AG10803 (cell line): ENCODE measurements around the gene DENND2D.
"Not testable (repeated sequence)": the region's sequence is repeated elsewhere in the genome, so short reads cannot be mapped to it uniquely, and the experiment has no call there.

Source experiments
- DNase-seq: peaks from one replicate; pipeline ENCODE4 v3.0.0; 2010; ENCODE audit warnings: low read depth
- H3K4me3 ChIP-seq: 2 replicates; pipeline ENCODE4 v1.5.1; 2011; ENCODE audit warnings: mild to moderate bottlenecking, low read length, control low read depth
- CTCF ChIP-seq: conservative IDR thresholded peaks from 2 replicates; pipeline ENCODE4 v1.5.1; 2011; ENCODE audit warnings: mild to moderate bottlenecking, low read length, control low read depth, inconsistent platforms

DENND2D gene

GRCh38 chr1:111221276-111221632 is 20.8 kb upstream of the DENND2D start:
- H3K4me3 ChIP-seq: no peak overlapping the region
- no peak for DNase-seq
- no peak for TF ChIP-seq CTCF

GRCh38 chr1:111220302-111220890 is 19.9 kb upstream of the DENND2D start:
- DNase-seq: no peak
- no peak for TF ChIP-seq CTCF
- no peak overlapping the region for H3K4me3 ChIP-seq

- DNase-seq: no peak
- H3K4me3 ChIP-seq: no peak overlapping the region
- no peak for TF ChIP-seq CTCF
These were observed 19.3 kb upstream of the DENND2D start for GRCh38 chr1:111219557-111220286.

GRCh38 chr1:111218701-111219556 is 18.5 kb upstream of the DENND2D start:
- TF ChIP-seq CTCF: no peak
- DNase-seq: no peak
- H3K4me3 ChIP-seq: no peak overlapping the region

- no peak overlapping the region for H3K4me3 ChIP-seq
- DNase-seq: no peak
- TF ChIP-seq CTCF: no peak
These were observed 16.9 kb upstream of the DENND2D start for GRCh38 chr1:111217183-111217910.

GRCh38 chr1:111216751-111217150 is 16.3 kb upstream of the DENND2D start:
- DNase-seq: no peak
- TF ChIP-seq CTCF: no peak
- H3K4me3 ChIP-seq: no peak overlapping the region

- not testable (repeated sequence) for DNase-seq, H3K4me3 ChIP-seq
These were observed 14.8 kb upstream of the DENND2D start for GRCh38 chr1:111215285-111215684.
